GM12865 (cell line): Measurements from ENCODE around the gene BANF2.

Source experiments
- DNase-seq: peaks from one replicate; pipeline ENCODE4 v3.0.0; 2010; ENCODE audit warnings: low read depth
- H3K4me3 ChIP-seq: 2 replicates; pipeline ENCODE4 v1.5.1; 2011; ENCODE audit warnings: mild to moderate bottlenecking, low read depth, low read length, control low read depth
- CTCF ChIP-seq: IDR thresholded peaks from 2 replicates; pipeline ENCODE4 v1.5.1; 2011; ENCODE audit warnings: low read length, control low read depth, low read depth, inconsistent platforms; ENCODE audit not compliant: insufficient read depth; ENCODE audit errors: missing control alignments

Gene BANF2

GRCh38 chr20:17726902-17727301, 27.1 kb downstream of the BANF2 start:
- DNase-seq = no peak
- H3K4me3 ChIP-seq = no peak overlapping the region
- TF ChIP-seq CTCF = no peak

GRCh38 chr20:17727351-17727750, 27.6 kb downstream of the BANF2 start:
- no peak for DNase-seq
- no peak for TF ChIP-seq CTCF
- no peak overlapping the region for H3K4me3 ChIP-seq

GRCh38 chr20:17728074-17728473, 28.3 kb downstream of the BANF2 start:
- H3K4me3 ChIP-seq = no peak overlapping the region
- no peak for DNase-seq
- no peak for TF ChIP-seq CTCF

- no peak for DNase-seq
- H3K4me3 ChIP-seq = no peak overlapping the region
Measured at GRCh38 chr20:17730071-17730470, 30.3 kb downstream of the BANF2 start.

GRCh38 chr20:17731233-17731632, 31.5 kb downstream of the BANF2 start:
- no peak overlapping the region for H3K4me3 ChIP-seq
- no peak for DNase-seq
- no peak for TF ChIP-seq CTCF

More at GRCh38 chr20:17730071-17730470, 30.3 kb downstream of the BANF2 start:
- no peak for TF ChIP-seq CTCF

- DNase-seq = no peak
- no peak for TF ChIP-seq CTCF
- H3K4me3 ChIP-seq = no peak overlapping the region
Measured at GRCh38 chr20:17732907-17733521, 33.2 kb downstream of the BANF2 start.

GRCh38 chr20:17733767-17734304, 34.1 kb downstream of the BANF2 start:
- no peak overlapping the region for H3K4me3 ChIP-seq
- no peak for TF ChIP-seq CTCF
- DNase-seq = no peak
